GM12878 (cell line): Measurements from ENCODE around the gene PPP1CC. TPM values are rescaled to one million over a fixed set of nuclear protein-coding genes. Genes with fewer than 3 reads are reported as not detected.

Experiments
- ASH2L ChIP-seq: fragments of 300-600, 200-600 bp; sonication (generic); IDR thresholded peaks from 2 replicates; pipeline ENCODE4 v1.6.1; 2017; ENCODE audit warnings: low read depth, mild to moderate bottlenecking, borderline replicate concordance
- BRCA1 ChIP-seq: IDR thresholded peaks from 2 replicates; pipeline ENCODE4 v1.6.1; 2011; ENCODE audit warnings: low read depth, low read length, improper control_type of control experiment
- CBFB ChIP-seq: IDR thresholded peaks from 2 replicates; pipeline ENCODE4 v1.6.1; 2016; ENCODE audit warnings: antibody characterized with exemption, low read depth
- CBX5 ChIP-seq: sonication (generic); IDR thresholded peaks from 2 replicates; pipeline ENCODE4 v1.6.1; 2016; ENCODE audit warnings: low read depth, moderate library complexity, mild to moderate bottlenecking, inconsistent platforms
- CEBPB ChIP-seq, 2 experiments: fragments of 150-350 bp in 1 of 2; IDR thresholded peaks; 2 replicates each; pipeline ENCODE4 v1.6.1; 2012 to 2014; ENCODE audit warnings: low read depth in 2 of 2, low read length in 2 of 2, borderline replicate concordance in 1 of 2, inconsistent platforms in 1 of 2
- CEBPZ ChIP-seq: fragments of 150-350 bp; IDR thresholded peaks from 2 replicates; pipeline ENCODE4 v1.6.1; 2016; ENCODE audit warnings: low read depth, low read length
- E2F4 ChIP-seq: IDR thresholded peaks from 2 replicates; pipeline ENCODE4 v1.6.1; 2012; ENCODE audit warnings: low read depth, low read length, improper control_type of control experiment
- ELK1 ChIP-seq: IDR thresholded peaks from 2 replicates; pipeline ENCODE4 v1.6.1; 2012; ENCODE audit warnings: low read depth, low read length, improper control_type of control experiment
- EZH2 ChIP-seq: IDR thresholded peaks from 2 replicates; pipeline ENCODE4 v1.6.1; 2012; ENCODE audit warnings: low read depth, mild to moderate bottlenecking, control low read depth, inconsistent platforms, low read length, borderline replicate concordance; ENCODE audit not compliant: control insufficient read depth
- HDGF ChIP-seq: fragments of 450-650 bp; IDR thresholded peaks from 2 replicates; pipeline ENCODE4 v1.6.1; 2016; ENCODE audit warnings: antibody characterized with exemption
- PML ChIP-seq: IDR thresholded peaks from 2 replicates; pipeline ENCODE4 v1.6.1; 2012; ENCODE audit warnings: low read length, inconsistent platforms
- POLR2AphosphoS5 ChIP-seq: IDR thresholded peaks from 2 replicates; pipeline ENCODE4 v1.6.1; 2011; ENCODE audit warnings: mild to moderate bottlenecking, low read length, inconsistent platforms
- RCOR1 ChIP-seq: conservative IDR thresholded peaks from 2 replicates; pipeline ENCODE4 v1.6.1; 2012; ENCODE audit warnings: low read depth, low read length, improper control_type of control experiment
- RELA ChIP-seq: fragments of 450-650 bp; IDR thresholded peaks from 2 replicates; pipeline ENCODE4 v1.8.0; 2014; ENCODE audit warnings: borderline replicate concordance; ENCODE audit not compliant: partially characterized antibody
- SPI1 ChIP-seq: IDR thresholded peaks from 2 replicates; pipeline ENCODE4 v1.6.1; 2011; ENCODE audit warnings: low read depth, mild to moderate bottlenecking, low read length, moderate library complexity, borderline replicate concordance; ENCODE audit not compliant: insufficient read depth
- SREBF1 ChIP-seq: IDR thresholded peaks from 2 replicates; pipeline ENCODE4 v1.6.1; 2012; ENCODE audit warnings: mild to moderate bottlenecking, low read length
- SREBF2 ChIP-seq: IDR thresholded peaks from 2 replicates; pipeline ENCODE4 v1.6.1; 2012; ENCODE audit warnings: mild to moderate bottlenecking, low read length
- STAT3 ChIP-seq: IDR thresholded peaks from 2 replicates; pipeline ENCODE4 v1.6.1; 2011; ENCODE audit warnings: low read depth, low read length, improper control_type of control experiment
- ZNF217 ChIP-seq: fragments of 450-650 bp; IDR thresholded peaks from 2 replicates; pipeline ENCODE4 v1.6.1; 2017; ENCODE audit warnings: antibody characterized with exemption, mild to moderate bottlenecking
- ZNF24 ChIP-seq: fragments of 450-650 bp; IDR thresholded peaks from 2 replicates; pipeline ENCODE4 v1.6.1; 2017; ENCODE audit warnings: antibody characterized with exemption, mild to moderate bottlenecking
- ZNF687 ChIP-seq: fragments of 450-650 bp; IDR thresholded peaks from 2 replicates; pipeline ENCODE4 v1.6.1; 2017; ENCODE audit warnings: mild to moderate bottlenecking, moderate library complexity
- polyA plus RNA-seq, 11 experiments: library from polyadenylated mRNA; depleted of rRNA in 4 of 11; unstranded in 6 of 11; stranded (reverse) in 5 of 11; fragments of >200 nt; fragmentation: Nextera tagmentation in 4 of 11; fragmentation: Illumina TruSeq in 1 of 11; extraction: Ambion mirVana in 4 of 11; extraction: Trizol in 1 of 11; gene quantifications; 1 replicate in 1 of 11; 2 replicates in 10 of 11; pipeline versions ENCODE4 v1.2.1 to v1.2.3, GENCODE V29; 2011 to 2016; ENCODE audit warnings: inconsistent platforms in 2 of 11, missing spikeins in 2 of 11, low read depth in 1 of 11
- total RNA-seq, 4 experiments: library from RNA; depleted of rRNA in 3 of 4; stranded (reverse); fragments of >200 nt in 3 of 4; fragmentation: Illumina TruSeq in 1 of 4; extraction: Trizol in 1 of 4; gene quantifications; 2 replicates each; pipeline versions ENCODE4 v1.2.1 to v1.2.3, GENCODE V29; 2013 to 2021

Gene PPP1CC
- total and polyA plus RNA-seq, 10 of the 15 experiments (the other 5 are each of a cell fraction or from before 2014, with no cell fraction given): 64.4 to 279 (median 157) TPM

- TF ChIP-seq E2F4 (no peak), ZNF217 (peak; percentile 18; the same call in 1 of the 2 replicates), CBX5 (peak; percentile 26; the same call in 1 of the 2 replicates), CEBPB (IDR thresholded peaks at IDR 0.05; ENCODE audit: borderline replicate concordance in 1 of 2, low read depth in 2 of 2, low read length in 2 of 2) (no peak), ELK1 (peak; percentile 74; the same call in 1 of the 2 replicates), BRCA1 (no peak), POLR2AphosphoS5 (no peak), RELA (no peak), ASH2L (no peak), SREBF2 (no peak), EZH2 (no peak), SREBF1 (no peak), CEBPZ (no peak), ZNF24 (no peak), HDGF (no peak), SPI1 (peak; percentile 58; the same call in 1 of the 2 replicates), ZNF687 (peak; percentile 56), RCOR1 (no peak), PML (no peak), CBFB (no peak), STAT3 (no peak)
Measured at GRCh38 chr12:110698171-110698902, 44.4 kb downstream of the PPP1CC start (continued).
